Lung (tissue), 12 donors: Measurements from ENCODE around the gene TSSC4. TPM values are rescaled to one million over a fixed set of nuclear protein-coding genes. Genes with fewer than 3 reads are reported as not detected.
A peak's percentile ranks its signal among the peaks of the same experiment; 100 is the strongest.

ENCODE experiments used
- ATAC-seq: fragments of 200-7000 bp; cut with Tn5 transposase; one replicate; pipeline ENCODE4 v1.9.1; 2020; ENCODE audit warnings: moderate number of reproducible peaks; ENCODE audit not compliant: insufficient read depth, low FRiP score
- DNase-seq, 3 donors: peaks; one replicate each; pipeline ENCODE4 v3.0.0-alpha.2; 2013 to 2017
- H3K27ac ChIP-seq, 2 donors: one replicate each; pipeline ENCODE4 v1.5.1; 2013; ENCODE audit warnings: mild to moderate bottlenecking in 2 of 2, moderate library complexity in 2 of 2, control low read depth in 1 of 2, inconsistent platforms in 1 of 2, low read depth in 1 of 2, low read length in 1 of 2
- H3K27me3 ChIP-seq, 3 donors: one replicate each; pipeline ENCODE4 v1.5.1; 2013; ENCODE audit warnings: low read length in 2 of 3; ENCODE audit not compliant: control insufficient read depth in 3 of 3, insufficient read depth in 3 of 3
- H3K36me3 ChIP-seq, 4 donors: one replicate each; pipeline ENCODE4 v1.5.1; 2013; ENCODE audit warnings: low read length in 4 of 4, mild to moderate bottlenecking in 1 of 4, moderate library complexity in 1 of 4; ENCODE audit not compliant: control insufficient read depth in 4 of 4, insufficient read depth in 4 of 4
- H3K4me1 ChIP-seq, 5 donors: one replicate each; pipeline ENCODE4 v1.5.1; 2013; ENCODE audit warnings: low read length in 5 of 5, mild to moderate bottlenecking in 2 of 5, moderate library complexity in 1 of 5; ENCODE audit not compliant: control insufficient read depth in 5 of 5, insufficient read depth in 5 of 5
- H3K4me3 ChIP-seq: one replicate; pipeline ENCODE4 v1.5.1; 2013; ENCODE audit warnings: mild to moderate bottlenecking, control low read depth, moderate library complexity
- H3K9ac ChIP-seq, 2 donors: one replicate each; pipeline ENCODE4 v1.5.1; 2013; ENCODE audit warnings: low read length in 2 of 2, control low read depth in 1 of 2; ENCODE audit not compliant: insufficient read depth in 1 of 2
- H3K9me3 ChIP-seq, 4 donors: one replicate each; pipeline ENCODE4 v1.5.1; 2013; ENCODE audit warnings: low read length in 3 of 4, mild to moderate bottlenecking in 1 of 4, moderate library complexity in 1 of 4; ENCODE audit not compliant: control insufficient read depth in 4 of 4, insufficient read depth in 3 of 4
- CTCF ChIP-seq: IDR thresholded peaks from 2 replicates; pipeline ENCODE4 v1.5.1; 2012; ENCODE audit warnings: mild to moderate bottlenecking; ENCODE audit errors: control extremely low read depth, extremely low read depth
- WGBS, 2 donors: extraction: QIAGEN DNeasy Blood & Tissue Kit; methylation state at CpG; one replicate each; pipeline ENCODE4 v1.1.7; 2013; 5-methylcytosine and 5-hydroxymethylcytosine counted together
- polyA plus RNA-seq, 2 donors: library from polyadenylated mRNA; stranded (reverse); fragments of 200-250 nt; gene quantifications; one replicate each; pipeline ENCODE4 v1.2.1, GENCODE V29; 2013
- total RNA-seq, 2 donors: library from RNA; depleted of rRNA in 1 of 2; stranded (reverse); fragments of >200 nt in 1 of 2; gene quantifications; one replicate each; pipeline ENCODE4 v1.2.1, GENCODE V29; 2014 to 2021
- donor health status: control.
- donor health status: control.
- donor health status: Bipolar disorder and iron deficiency.
- donor health status: healthy.
- donor health status: DM: yes; HTN: yes; CAD: no.

The TSSC4 gene
- total and polyA plus RNA-seq, 4 donors, result 25.1 to 56.5 (median 49.8) TPM

- Histone ChIP-seq H3K27me3 (no peaks in the 10 kb centered on the region), H3K27ac (no peak overlapping the region), H3K9ac (no peak overlapping the region), H3K36me3 (peaks cover 10 to 63% (median 25%) of the 10 kb centered on the region in 4 donors), H3K4me3 (no peak overlapping the region), H3K4me1 (peaks cover 3 to 26% (median 11%) of the 10 kb centered on the region in 5 donors), H3K9me3 (no peaks in the 10 kb centered on the region)
- WGBS, 2 donors, result 87 to 94% methylated on average over 12 of the region's 12 CpGs
- ATAC-seq (no peak), DNase-seq (no peak)
- no peak for TF ChIP-seq CTCF
Measured at GRCh38 chr11:2397005-2397404, 3.5 kb upstream of the TSSC4 start.

- Histone ChIP-seq H3K36me3 (peaks cover 10 to 64% (median 25%) of the 10 kb centered on the region in 4 donors), H3K9me3 (no peaks in the 10 kb centered on the region), H3K9ac (peak overlapping the region; percentile 23 to 57), H3K4me1 (peaks cover 3 to 28% (median 11%) of the 10 kb centered on the region in 5 donors), H3K27ac (peak overlapping the region; percentile 97 to 100), H3K27me3 (no peaks in the 10 kb centered on the region), H3K4me3 (no peak overlapping the region)
- 56 to 83% methylated on average over 7 of the region's 7 CpGs for WGBS, 2 donors
- TF ChIP-seq CTCF, result no peak
- DNase-seq, result peak in 1 of 3 donors; percentile 28
- ATAC-seq, result no peak
Measured at GRCh38 chr11:2398664-2399355, 1.7 kb upstream of the TSSC4 start.

- Histone ChIP-seq H3K36me3 (peaks cover 10 to 63% (median 22%) of the 10 kb centered on the region in 4 donors), H3K9me3 (no peaks in the 10 kb centered on the region), H3K9ac (peak overlapping the region; percentile 57 to 88), H3K4me1 (peaks cover 3 to 28% (median 11%) of the 10 kb centered on the region in 5 donors), H3K27ac (peak overlapping the region; percentile 97 to 100), H3K4me3 (peak overlapping the region; percentile 73), H3K27me3 (no peaks in the 10 kb centered on the region)
- DNase-seq (no peak), ATAC-seq (peak; percentile 0)
- 15 to 19% methylated on average over 22 to 23 of the region's 23 CpGs for WGBS, 2 donors
- no peak for TF ChIP-seq CTCF
Measured at GRCh38 chr11:2399488-2400068, 972 bp upstream of the TSSC4 start.
